Esophagus squamous epithelium (tissue), 4 donors: ENCODE measurements around the gene LRRC8E.

Experiments used
- POLR2A ChIP-seq, 4 donors: fragments of 450-650 bp; IDR thresholded peaks; one replicate each; pipeline ENCODE4 v1.6.1; 2017; ENCODE audit warnings: antibody characterized with exemption in 4 of 4, mild to moderate bottlenecking in 4 of 4, moderate library complexity in 3 of 4
- TF ChIP-seq, protein P1 (sequence below), 6 experiments: fragments of 450-650 bp in 4 of 6; fragments of 200-600 bp in 2 of 6; sonication (generic) in 2 of 6; IDR thresholded peaks; one replicate each; pipeline ENCODE4 v1.5.1; 2016 to 2019; ENCODE audit warnings: antibody characterized with exemption in 6 of 6, mild to moderate bottlenecking in 4 of 6, moderate library complexity in 4 of 6

- TF ChIP-seq, protein P1, sequence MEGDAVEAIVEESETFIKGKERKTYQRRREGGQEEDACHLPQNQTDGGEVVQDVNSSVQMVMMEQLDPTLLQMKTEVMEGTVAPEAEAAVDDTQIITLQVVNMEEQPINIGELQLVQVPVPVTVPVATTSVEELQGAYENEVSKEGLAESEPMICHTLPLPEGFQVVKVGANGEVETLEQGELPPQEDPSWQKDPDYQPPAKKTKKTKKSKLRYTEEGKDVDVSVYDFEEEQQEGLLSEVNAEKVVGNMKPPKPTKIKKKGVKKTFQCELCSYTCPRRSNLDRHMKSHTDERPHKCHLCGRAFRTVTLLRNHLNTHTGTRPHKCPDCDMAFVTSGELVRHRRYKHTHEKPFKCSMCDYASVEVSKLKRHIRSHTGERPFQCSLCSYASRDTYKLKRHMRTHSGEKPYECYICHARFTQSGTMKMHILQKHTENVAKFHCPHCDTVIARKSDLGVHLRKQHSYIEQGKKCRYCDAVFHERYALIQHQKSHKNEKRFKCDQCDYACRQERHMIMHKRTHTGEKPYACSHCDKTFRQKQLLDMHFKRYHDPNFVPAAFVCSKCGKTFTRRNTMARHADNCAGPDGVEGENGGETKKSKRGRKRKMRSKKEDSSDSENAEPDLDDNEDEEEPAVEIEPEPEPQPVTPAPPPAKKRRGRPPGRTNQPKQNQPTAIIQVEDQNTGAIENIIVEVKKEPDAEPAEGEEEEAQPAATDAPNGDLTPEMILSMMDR (IDR thresholded peaks at IDR 0.05): no peak
- no peak for TF ChIP-seq POLR2A (IDR thresholded peaks at IDR 0.05)
These were observed 30.5 kb downstream of the LRRC8E start for GRCh38 chr19:7918615-7919421.
